HFFc6 (cell line): ENCODE data around the gene LSG1. TPM values are rescaled to one million over a fixed set of nuclear protein-coding genes. Genes with fewer than 3 reads are reported as not detected.

Experiments used
- DNase-seq: peaks from one replicate; pipeline ENCODE4 v3.0.0-alpha.2; 2018
- H3K27ac Mint-ChIP-seq: 2 replicates; pipeline ENCODE4 v1.8.0; 2020; ENCODE audit warnings: mild to moderate bottlenecking, mixed read lengths
- H3K27me3 Mint-ChIP-seq: 2 replicates; pipeline ENCODE4 v1.8.0; 2021; ENCODE audit warnings: mild to moderate bottlenecking, moderate library complexity, mixed read lengths; ENCODE audit not compliant: insufficient read depth
- H3K36me3 Mint-ChIP-seq: 2 replicates; pipeline ENCODE4 v1.8.0; 2021; ENCODE audit warnings: low read depth, mixed read lengths
- H3K4me1 Mint-ChIP-seq: 2 replicates; pipeline ENCODE4 v1.8.0; 2020; ENCODE audit warnings: low read depth, mixed read lengths
- H3K4me3 Mint-ChIP-seq: 2 replicates; pipeline ENCODE4 v1.8.0; 2020; ENCODE audit warnings: mild to moderate bottlenecking, moderate library complexity, mixed read lengths
- H3K9me3 Mint-ChIP-seq: 2 replicates; pipeline ENCODE4 v1.8.0; 2020; ENCODE audit warnings: mild to moderate bottlenecking, mixed read lengths
- CTCF ChIP-seq: fragments of 200-600 bp; sonication (generic); IDR thresholded peaks from 2 replicates; pipeline ENCODE4 v1.5.0; 2021; ENCODE audit warnings: antibody characterized with exemption, mild to moderate bottlenecking
- total RNA-seq, 6 experiments: library from RNA; stranded (reverse); fragmentation: NEBNext Ultra II Directional; extraction: Animal tissue kit (Norgen Biotek cat#: 25700); gene quantifications; 2 replicates in 1 of 6; 3 replicates in 5 of 6; pipeline ENCODE4 v1.2.3, GENCODE V29; 2021

LSG1 gene
- total RNA-seq, 6 experiments from 2014 or later, result 26.4 to 31.7 (median 29.3) TPM

- Mint-ChIP-seq H3K4me1 (peaks cover 4% of the 10 kb centered on the region; the same call in 1 of the 2 replicates), H3K4me3 (no peak overlapping the region), H3K36me3 (peaks cover 10% of the 10 kb centered on the region), H3K9me3 (no peaks in the 10 kb centered on the region), H3K27me3 (no peaks in the 10 kb centered on the region; the same call in 1 of the 2 replicates), H3K27ac (no peak overlapping the region)
- no peak for TF ChIP-seq CTCF
- DNase-seq, result no peak
Observed at GRCh38 chr3:194615226-194615625, 56.8 kb downstream of the LSG1 start.

- Mint-ChIP-seq H3K4me3 (no peak overlapping the region), H3K27ac (no peak overlapping the region), H3K4me1 (no peaks in the 10 kb centered on the region), H3K36me3 (peaks cover 10% of the 10 kb centered on the region; the same call in 1 of the 2 replicates), H3K27me3 (peaks cover 2% of the 10 kb centered on the region; the same call in 1 of the 2 replicates), H3K9me3 (no peaks in the 10 kb centered on the region)
- no peak for DNase-seq
- no peak for TF ChIP-seq CTCF
Observed at GRCh38 chr3:194612221-194612620, 59.8 kb downstream of the LSG1 start.

GRCh38 chr3:194610689-194611088, 61.3 kb downstream of the LSG1 start:
- Mint-ChIP-seq H3K9me3 (no peaks in the 10 kb centered on the region), H3K4me3 (no peak overlapping the region), H3K27ac (no peak overlapping the region), H3K27me3 (peaks cover 3% of the 10 kb centered on the region), H3K4me1 (no peaks in the 10 kb centered on the region), H3K36me3 (peaks cover 10% of the 10 kb centered on the region; the same call in 1 of the 2 replicates)
- DNase-seq, result no peak
- TF ChIP-seq CTCF, result no peak

- Mint-ChIP-seq H3K9me3 (no peaks in the 10 kb centered on the region), H3K4me1 (no peaks in the 10 kb centered on the region), H3K27ac (no peak overlapping the region), H3K27me3 (peaks cover 3% of the 10 kb centered on the region), H3K4me3 (no peak overlapping the region), H3K36me3 (peaks cover 10% of the 10 kb centered on the region; the same call in 1 of the 2 replicates)
- no peak for TF ChIP-seq CTCF
- DNase-seq, result no peak
Observed at GRCh38 chr3:194609601-194610000, 62.4 kb downstream of the LSG1 start.

- Mint-ChIP-seq H3K4me3 (no peak overlapping the region), H3K27ac (no peak overlapping the region), H3K9me3 (no peaks in the 10 kb centered on the region)
Observed at GRCh38 chr3:194608981-194609380, 63.0 kb downstream of the LSG1 start.

More at GRCh38 chr3:194608981-194609380, 63.0 kb downstream of the LSG1 start:
- Mint-ChIP-seq H3K36me3 (peaks cover 5% of the 10 kb centered on the region; the same call in 1 of the 2 replicates), H3K27me3 (peaks cover 3% of the 10 kb centered on the region), H3K4me1 (no peaks in the 10 kb centered on the region)
- no peak for DNase-seq
- no peak for TF ChIP-seq CTCF
